Dermis microvascular lymphatic vessel endothelial cell (primary cell): ENCODE data around the gene PLCD4. TPM values are rescaled to one million over a fixed set of nuclear protein-coding genes. Genes with fewer than 3 reads are reported as not detected.

Experiments
- DNase-seq, 2 donors: peaks; one replicate each; pipeline versions ENCODE4 v3.0.0 to v3.0.0-alpha.2; 2010; ENCODE audit warnings: low read depth in 2 of 2
- total RNA-seq: library from RNA; depleted of rRNA; stranded (reverse); fragments of >200 nt; gene quantifications from 2 replicates; pipeline ENCODE4 v1.2.1, GENCODE V29; 2014

Gene PLCD4
- total RNA-seq, result 0.76 and 1.4 TPM in 2 replicates

DNA sequence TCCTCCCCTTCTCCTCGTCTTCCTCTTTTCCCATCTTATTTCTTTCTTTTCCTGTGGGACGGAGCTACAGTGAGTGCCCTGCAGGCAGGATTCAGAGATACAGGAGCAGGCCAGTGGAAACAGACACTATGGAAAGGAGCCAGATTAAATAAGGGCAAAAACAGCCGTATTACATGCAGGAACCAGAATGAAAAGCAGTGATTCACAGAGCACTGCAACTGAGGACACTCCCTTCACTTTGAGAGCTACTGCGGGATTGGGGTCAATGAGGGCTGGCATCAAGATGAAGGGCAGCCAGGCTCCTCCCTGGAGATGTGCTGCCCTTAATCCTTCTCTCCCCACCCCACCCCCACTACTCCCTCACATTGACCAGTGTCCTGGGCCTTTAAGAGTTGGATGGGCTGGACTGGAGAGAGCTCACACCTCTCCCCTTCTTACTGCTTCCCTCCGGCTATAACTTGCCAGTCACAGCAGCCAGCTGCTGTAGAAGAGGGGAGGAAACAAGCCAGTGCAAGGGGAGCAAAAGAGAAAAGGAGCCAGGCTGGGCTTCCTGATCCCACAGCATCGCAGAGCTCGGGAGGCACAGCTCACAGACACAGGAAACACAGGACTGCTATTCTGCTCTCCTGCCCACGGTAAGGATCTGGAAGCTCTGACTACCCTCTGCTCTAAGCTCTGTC, at the start of gene PLCD4:
TSS of gene PLCD4 (plus strand) at position 464 of the 680 bp plus-strand sequence. CDS start 7,841 bp downstream, outside the sequence.
- DNase-seq, result peak; percentile 47 to 76

DNA sequence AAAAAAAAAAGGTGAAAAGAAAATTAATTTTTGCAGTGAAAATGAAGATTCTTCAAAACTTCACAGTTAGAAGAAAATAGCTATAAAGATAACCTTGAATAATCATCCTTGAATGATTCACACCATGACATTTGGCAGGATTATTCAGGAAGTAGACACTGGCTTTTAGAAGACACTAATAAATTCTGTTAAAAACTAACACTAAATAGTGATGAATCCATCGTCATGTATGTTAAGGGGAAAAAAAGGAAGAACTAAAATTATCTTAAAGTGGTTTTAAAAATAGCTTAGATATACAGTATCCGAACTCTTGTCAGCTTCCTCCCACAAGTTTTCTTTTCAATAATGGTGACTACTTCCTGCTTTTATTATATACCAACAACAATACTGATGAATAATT, 49.8 kb upstream of the PLCD4 start:
- peak in 1 of 2 donors; percentile 26 for DNase-seq

DNA sequence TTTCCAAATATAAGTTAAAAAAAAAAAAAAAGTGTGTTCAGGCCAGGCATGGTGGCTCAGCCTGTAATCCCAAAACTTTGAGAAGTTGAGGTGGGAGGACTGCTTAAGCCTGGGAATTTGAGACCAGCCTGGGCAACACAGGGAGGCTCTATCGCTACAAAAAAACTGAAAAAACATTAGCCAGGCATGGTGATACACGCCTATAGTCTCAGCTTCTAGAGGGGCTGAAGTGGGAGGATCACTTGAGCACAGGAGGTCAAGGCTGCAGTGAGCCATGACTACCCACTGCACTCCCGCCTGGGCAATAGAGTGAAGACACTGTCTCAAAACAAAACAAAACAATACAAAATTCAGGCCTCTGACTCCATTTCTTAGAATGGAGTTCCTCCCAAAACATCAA, 48.7 kb upstream of the PLCD4 start:
- no peak for DNase-seq

DNA sequence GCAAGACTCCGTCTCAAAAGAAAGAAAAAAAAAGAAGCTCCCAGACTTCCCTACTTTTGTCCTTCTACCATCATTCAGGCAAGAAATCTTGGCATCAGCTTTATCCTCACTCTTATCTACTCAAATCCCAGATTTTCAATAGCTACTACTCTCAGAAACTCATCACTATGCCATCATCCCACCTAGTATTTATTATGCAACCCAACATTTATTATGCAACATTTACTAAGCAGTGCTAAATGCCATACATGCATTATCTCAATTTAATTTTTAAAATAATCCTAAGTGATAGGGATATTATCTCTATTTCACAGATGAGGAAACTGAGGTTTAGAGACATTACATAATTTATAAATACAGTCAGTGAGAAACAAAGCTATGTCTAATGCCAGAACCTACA, 43.6 kb upstream of the PLCD4 start:
- DNase-seq, result no peak

DNA sequence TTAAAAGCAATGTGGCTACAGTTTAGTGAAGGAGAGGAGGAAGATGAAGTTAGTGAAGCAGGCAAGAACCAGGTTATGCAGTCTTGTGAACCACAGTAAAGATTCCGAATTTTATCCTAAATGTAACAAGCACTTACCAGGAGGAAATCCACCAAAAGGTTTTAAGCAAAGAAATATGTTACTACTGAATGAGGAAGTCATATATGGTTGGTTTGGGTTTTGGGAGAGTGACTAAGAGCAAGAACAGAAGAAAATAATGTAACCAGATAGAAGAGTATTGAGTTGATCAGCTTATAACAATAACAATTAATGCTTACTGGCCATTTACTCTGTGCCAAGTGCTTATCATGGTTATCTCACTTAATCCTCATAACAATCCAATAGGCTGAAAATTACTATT, 41.4 kb upstream of the PLCD4 start:
- DNase-seq, result no peak

DNA sequence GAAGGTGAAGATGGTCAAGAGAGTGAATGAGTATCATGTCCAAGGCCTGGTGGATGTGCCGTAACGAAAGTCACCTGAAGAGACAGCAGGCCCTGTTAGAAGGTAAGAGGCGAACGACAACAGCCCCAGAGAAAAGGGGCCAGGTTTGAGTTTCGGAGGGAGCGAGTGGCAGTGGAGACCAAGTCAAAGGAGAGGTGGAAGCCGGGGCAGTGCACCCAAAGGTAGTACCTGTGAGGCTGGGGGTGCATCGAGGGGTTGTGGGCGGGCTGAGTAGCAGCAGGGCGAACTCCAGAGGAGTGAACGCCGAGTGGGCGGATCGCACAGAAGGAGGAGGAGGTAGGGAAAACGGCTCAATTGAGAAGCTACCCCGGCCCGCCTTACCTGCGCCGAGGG, 39.9 kb upstream of the PLCD4 start:
- no peak for DNase-seq

DNA sequence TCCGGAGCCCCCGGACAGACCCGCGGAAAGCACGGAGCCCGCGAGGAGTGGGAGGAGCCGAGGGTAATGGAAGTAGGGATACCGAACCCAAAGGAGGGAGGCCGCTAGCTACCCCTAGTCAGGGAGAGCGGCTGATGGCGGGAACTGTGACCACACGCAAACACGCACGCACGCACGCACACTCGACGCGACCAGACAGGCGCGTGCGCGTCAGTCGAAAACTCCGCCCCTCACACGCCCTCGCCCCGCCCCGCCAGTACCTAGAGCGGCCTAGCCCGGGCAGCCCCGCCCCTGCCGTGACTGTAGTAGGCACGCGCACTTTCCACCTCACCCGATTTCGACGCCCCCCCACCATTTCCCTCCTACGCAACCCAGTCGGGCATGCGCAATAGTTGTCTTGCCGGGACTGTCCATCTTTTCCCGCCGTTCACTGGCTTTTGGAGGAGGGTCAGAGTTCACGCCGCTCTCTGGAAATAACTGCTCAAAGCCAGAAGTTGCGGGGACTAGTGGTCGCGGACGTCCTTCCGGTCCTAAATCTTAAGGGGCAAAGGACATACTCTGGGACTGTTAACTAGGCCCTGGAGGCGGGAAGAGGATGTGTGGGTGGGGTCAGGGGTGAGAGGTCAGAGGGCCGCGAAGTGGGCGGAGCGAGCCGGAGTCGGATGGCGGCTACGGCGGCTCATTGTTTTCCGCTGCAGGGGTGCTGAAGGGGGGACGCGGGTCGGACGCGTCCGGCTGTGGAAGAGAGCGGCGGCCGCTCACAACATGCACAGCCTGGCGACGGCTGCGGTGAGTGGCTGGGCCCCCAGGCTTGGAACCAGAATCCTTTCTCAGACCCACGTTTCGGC, 39.3 kb upstream of the PLCD4 start, which contains the start of the genes CNOT9 and USP37:
TSS of gene CNOT9 (plus strand) at position 650 of the 848 bp plus-strand sequence. CDS start at position 766, 116 bp downstream.
TSS of gene USP37 (minus strand) at position 162 of the 848 bp plus-strand sequence. CDS start 9,698 bp downstream, outside the sequence.
- DNase-seq, result peak; percentile 95 to 99

DNA sequence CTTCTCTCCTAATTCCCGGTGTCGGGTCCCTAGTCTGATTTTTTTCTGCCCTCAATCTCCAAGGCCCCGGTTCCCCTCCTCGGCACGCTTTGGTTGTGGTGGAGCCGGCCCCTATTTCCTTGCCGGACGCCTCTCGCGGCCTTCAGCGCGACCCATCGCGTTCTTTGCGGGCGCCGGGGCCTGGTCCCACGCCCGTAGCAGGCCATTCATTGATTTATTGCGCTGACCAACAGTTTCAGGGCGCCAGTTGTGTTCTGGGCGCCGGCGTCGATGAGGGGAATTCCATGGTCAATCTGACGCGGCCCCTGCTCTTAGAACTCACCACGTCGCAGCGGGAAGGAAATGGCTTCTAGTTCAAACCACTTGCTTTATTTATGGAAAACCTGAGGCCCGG, 38.7 kb upstream of the PLCD4 start:
- DNase-seq, result peak; percentile 68 to 93

DNA sequence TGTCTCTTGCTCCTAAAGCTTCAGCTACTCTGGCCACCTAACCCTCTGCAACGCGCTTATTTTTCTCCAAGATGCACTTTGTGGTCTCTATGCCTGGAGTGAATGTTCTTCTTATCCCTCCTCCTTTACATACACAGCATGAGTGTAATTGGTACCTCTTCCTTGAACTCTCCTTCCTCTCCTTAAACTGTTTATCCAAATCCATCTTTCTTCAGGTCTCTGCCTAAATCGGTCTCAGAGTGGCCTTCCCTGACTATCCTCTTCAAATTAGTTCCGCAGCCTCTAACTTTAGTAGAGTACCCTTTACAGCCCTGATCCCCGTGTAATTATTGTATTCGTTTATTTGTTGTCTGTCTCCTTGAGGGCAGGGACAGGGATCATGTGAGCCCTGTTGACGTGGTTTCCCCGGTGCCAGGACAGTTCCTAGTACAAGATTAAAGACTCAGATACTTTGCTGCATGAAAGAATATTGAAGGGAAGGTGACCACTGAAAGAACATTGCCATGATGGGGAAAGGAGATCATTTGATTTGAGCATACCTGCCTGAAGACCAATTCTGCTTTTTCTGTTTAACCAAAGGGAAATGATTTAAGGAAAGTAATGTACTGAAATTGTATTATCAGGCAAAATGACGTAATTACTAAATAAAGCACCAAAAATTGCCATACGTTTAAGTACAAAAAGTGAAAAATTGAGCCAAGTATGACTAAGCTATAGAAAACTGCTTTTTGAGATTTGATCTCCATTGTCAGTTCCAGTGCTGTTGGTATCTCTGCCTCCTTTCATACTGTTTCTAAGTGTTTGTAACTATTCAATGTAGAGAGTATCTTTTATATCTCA, 37.8 kb upstream of the PLCD4 start:
- peak; percentile 49 to 86 for DNase-seq

DNA sequence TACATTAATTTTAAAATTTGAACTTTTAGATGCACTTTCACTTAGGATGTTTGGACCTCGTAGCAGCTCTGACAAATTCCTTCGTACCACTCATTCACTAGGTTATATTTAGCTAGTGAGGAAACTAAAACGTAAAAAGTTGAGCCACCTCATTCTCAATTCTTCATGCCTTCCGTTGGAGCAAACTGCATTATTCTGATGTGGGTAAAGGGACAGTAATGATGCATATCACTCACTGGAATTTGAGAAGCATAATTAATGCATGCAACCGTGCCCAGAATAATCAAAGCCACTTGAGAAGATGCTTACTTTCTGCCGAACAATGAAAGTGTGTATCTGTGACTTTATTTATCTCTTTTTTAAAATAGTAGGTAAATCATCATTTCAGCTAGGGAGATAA, 36.8 kb upstream of the PLCD4 start:
- peak in 1 of 2 donors; percentile 54 for DNase-seq

DNA sequence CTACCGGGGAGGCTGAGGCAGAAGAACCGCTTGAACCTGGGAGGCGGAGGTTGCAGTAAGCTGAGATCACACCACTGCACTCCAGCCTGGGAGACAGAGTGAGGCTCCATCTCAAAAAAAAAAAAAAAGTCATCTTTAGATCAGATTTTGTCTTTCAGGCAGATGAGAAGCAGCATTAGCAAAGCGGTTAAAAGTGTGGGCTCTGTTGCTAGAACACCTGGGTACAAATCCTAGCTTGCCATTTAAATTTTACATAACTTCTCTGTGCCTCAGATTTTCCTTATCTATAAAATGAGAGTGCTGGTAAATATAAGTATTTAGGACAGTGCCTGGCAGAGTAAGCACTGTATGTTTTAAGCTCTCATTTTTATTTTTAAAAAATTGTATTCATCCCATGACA, 30.8 kb upstream of the PLCD4 start:
- DNase-seq, result no peak

DNA sequence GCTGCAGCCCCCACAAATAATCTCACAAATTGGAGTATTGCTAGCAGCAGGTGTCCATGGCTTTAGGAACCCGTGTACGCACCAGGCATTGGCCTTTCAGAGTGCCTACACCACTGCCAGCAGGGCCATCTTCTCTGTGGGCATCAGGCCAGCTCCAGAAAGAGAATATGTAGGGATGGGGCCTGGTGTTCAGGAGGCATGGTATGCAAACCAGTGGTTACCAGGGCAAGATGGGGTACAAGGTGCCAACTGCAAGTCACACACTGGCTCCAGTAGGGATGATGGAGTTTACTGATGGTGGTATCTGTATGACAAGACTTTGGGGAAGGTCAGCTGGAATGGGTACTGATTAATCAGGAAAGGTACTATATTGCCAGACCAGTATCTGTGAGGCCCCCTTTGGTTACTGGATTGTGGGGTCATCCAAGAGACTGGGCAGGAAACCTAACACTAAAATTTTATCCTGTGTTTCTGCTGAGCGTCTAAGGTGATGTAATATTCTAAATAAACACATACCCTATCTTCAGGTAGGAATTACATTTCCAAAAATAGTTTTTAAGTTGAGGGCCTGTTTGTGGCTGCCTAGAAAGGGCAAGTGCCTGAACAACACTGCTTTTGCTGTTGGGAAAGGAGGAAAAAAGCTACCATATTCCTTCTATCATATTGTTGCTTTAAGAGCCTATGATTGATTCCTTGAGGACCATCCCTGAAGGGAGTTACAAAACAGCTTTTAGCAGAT, 30.0 kb upstream of the PLCD4 start:
- DNase-seq, result no peak

DNA sequence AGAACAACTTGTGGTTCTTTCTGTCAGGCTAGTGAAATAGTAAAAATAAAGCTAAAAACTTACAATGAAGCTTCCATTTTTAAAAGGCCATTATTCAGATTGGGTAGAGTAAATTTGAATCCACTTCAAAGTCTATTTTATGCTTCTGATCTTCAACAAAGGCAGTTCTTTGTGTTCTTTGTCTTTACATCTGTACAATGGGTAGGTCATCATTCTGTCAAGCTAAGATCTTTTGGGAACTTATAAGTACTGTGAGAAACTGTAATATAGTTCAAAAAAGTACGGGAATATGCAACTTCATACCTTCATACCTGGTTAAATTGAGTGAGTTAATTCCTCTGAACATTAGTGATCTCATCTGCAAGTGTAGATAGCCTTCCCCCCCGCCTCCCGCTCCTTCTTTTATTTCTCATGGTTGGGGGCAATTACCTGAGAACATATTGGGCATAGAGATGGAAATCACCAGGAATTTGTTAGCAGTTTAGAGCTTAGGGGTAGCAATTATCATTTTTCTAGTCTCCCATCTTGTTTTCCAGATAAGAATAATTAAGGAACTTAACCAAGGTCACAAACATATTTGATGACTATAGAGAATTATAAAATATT, 29.3 kb upstream of the PLCD4 start:
- DNase-seq, result no peak

DNA sequence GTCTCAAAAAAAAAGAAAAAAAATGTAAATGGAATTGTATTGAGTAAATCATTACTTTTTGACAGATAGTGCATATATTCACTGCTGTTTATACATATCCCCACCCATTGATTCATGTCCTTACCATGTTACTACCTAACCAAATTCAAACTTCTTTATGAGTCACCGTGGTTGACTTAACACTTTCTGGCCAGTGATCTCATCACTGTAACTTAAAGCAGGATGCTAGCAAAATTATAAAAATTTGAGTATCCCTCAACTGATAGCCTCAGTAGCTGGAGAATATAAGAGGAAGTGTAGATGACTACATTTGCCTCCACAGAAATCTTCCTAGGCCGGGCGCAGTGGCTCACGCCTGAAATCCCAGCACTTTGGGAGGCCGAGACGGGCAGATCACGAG, 25.6 kb upstream of the PLCD4 start:
- peak in 1 of 2 donors; percentile 36 for DNase-seq

DNA sequence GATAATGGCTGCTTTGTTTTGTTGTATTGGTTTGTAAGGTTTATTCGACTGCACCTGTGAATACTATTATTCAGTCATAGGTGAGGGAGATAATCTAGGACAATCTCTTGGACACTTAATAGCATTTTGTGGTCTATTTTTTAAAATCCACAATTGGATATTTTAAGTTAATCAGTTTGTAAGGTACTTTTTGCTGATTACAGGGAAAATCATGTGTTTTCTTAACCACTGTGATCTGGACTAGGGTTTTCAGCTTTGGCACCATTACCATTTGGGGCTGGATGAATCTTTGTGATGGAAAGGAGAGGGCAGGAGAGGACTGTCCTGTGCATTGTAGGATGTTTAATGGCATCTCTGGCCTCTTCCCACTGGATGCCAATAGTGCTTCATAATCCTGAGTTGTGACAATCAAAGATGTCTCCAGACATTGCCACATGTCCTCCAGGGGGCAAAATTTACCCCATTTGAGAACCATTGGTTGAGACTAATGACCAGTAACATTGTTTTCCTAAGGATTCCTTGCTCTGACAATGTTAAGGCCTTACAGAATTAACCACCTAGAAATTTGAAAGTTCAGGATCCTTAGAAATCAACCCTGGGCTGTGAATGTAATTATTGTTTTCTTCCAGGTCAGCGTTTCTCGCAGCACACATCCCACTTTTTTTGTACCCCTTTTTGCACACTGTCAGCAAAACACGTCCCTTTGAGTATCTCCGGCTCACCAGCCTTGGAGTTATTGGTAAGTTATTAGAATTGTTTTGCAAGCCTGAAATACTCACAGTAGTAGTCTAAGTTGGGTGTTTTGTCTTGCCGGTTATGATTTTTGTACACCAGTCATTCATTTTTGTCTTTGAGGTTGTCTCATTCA, 23.5 kb upstream of the PLCD4 start:
- peak in 1 of 2 donors; percentile 25 for DNase-seq

DNA sequence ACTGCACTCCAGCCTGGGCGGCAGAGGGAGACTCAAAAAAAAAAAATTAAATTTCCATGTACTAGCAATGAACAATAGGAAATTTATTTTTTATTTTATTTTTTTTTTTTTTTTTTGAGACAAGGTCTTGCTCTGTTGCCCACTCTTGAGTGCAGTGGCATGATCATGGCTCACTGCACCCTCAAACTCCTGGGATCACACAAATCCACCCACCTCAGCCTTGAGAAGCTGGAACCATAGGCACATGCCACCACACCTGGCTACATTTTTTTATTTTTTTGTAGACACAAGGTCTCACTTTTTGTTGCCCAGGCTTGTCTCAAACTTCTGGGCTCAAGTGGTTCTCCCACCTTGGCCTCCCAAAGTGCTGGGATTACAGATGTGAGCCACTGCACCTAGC, 22.2 kb upstream of the PLCD4 start:
- DNase-seq, result no peak

DNA sequence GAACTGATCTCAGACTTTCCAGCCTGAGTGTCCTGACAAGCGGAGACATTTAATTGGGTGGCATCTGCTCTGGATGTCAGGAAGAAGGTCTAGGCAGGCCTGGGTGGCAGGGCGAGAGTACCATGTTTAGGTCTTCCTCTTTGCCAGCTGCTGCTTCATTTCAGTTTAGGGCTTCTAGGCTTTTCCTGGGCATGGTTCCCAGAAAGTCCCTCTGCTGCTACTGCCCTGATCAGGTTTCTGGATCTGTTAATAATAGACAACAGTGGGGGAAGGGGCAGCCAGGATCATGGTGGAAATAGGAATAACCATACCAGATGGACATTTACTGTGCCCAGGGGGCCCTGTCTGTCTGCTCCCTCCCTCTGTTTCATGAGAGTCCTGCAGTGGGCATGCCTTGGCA, 2.3 kb upstream of the PLCD4 start:
- peak in 1 of 2 donors; percentile 30 for DNase-seq

DNA sequence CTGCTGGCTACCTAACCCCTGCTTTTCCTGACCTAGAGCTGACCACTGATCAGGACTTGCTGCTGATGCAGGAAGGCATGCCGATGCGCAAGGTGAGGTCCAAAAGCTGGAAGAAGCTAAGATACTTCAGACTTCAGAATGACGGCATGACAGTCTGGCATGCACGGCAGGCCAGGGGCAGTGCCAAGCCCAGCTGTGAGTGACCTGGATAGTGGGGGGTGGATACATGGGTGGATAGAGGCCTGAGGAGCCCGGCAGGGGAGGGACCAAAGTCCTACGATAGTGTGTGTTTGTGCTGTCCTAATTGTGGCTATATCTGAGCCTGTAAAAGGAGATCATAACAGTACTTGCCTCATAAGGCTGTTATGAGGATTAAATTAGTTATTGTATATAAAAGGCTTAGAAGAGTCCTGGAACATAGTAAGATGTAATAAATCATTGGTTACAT, 8.2 kb downstream of the PLCD4 start:
- DNase-seq, result no peak

DNA sequence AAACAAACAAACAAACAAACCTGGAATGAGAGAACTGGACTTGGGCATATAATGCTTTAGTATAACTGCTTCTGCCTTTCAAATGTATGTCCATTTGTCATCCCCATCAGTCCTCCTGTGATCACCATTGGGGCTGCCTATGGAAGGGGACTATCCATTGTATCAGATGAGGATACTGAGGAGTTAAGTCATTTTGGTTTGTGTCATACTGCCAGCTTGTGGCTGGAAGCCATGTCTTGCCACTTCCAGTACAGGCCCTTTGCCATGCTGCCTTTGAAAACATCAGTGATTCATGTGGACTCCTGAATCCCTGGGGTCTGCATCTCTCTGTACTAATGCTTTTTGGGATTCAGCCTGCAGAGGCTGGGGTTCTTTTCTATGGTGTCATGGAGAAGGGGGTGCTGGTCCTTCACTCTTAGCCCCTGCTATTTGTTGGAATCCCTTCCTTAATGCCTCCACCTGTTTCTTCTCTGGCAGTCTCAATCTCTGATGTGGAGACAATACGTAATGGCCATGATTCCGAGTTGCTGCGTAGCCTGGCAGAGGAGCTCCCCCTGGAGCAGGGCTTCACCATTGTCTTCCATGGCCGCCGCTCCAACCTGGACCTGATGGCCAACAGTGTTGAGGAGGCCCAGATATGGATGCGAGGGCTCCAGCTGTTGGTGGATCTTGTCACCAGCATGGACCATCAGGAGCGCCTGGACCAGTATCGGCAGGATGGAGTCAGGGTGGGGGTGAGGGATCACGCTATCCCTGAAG, 10.6 kb downstream of the PLCD4 start:
- peak in 1 of 2 donors; percentile 12 for DNase-seq
